Cerebellar cortex (tissue), 1 donor: ENCODE results near the gene ARID3A.

Experiments used
- DNase-seq: peaks from one replicate; pipeline ENCODE4 v3.0.0-alpha.2; 2015; ENCODE audit warnings: low spot score

ARID3A gene

DNA sequence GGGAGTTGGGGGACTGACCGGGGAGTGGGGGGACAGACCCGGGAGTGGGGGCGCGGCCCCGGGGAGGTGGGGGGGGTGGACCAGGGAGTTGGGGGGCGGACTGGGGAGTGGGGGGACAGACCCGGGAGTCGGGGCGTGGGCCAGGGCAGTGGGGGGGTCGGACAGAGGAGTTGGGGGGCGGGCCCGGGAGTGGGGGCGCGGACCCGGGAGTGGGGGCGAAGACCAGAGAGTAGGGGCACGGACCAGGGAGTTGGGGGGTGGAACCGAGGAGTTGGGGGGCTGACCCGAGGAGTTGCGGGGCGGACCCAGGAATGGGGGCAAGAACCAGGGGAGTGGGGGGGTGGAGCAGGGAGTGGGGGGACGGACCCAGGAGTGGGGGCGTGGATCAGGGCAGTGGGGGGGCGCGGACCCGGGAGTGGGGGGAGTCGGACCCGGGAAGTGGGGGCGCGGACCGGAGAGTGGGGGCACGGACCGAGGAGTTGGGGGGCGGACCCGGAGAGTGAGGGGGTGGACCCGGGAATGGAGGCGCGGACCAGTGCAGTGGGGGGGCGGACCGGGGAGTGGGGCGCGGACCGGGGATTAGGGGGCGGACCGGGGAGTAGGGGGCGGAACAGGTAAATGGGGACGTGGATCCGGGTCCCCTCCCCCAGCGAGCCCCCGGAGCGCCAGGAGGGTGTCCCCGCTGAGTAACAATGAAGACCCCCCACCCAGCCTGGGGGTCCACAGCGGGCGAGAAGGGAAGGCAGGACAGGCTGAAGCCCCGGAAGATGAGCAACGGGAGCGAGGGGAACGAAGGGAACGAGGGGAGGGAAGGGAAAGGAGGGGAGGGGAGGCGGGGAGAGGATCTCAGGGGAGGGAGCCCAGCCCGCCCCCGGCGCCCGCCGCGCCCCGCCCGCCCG, 13.4 kb upstream of the ARID3A start:
- no peak for DNase-seq

GRCh38 chr19:913080-913748, 12.6 kb upstream of the ARID3A start, which contains the start of gene R3HDM4:
TSS of gene R3HDM4 (minus strand) at chr19:913219. CDS start at chr19:913157, 62 bp downstream.
- peak; percentile 50 for DNase-seq

- no peak for DNase-seq
Measured at GRCh38 chr19:916645-917322, 9.1 kb upstream of the ARID3A start.

GRCh38 chr19:917323-918151, 8.3 kb upstream of the ARID3A start, which contains the start of gene KISS1R:
TSS of gene KISS1R (plus strand) at chr19:917333. CDS start at chr19:917503, 170 bp downstream.
- peak; percentile 61 for DNase-seq

- no peak for DNase-seq
Measured at GRCh38 chr19:918152-918437, 7.7 kb upstream of the ARID3A start.

DNA sequence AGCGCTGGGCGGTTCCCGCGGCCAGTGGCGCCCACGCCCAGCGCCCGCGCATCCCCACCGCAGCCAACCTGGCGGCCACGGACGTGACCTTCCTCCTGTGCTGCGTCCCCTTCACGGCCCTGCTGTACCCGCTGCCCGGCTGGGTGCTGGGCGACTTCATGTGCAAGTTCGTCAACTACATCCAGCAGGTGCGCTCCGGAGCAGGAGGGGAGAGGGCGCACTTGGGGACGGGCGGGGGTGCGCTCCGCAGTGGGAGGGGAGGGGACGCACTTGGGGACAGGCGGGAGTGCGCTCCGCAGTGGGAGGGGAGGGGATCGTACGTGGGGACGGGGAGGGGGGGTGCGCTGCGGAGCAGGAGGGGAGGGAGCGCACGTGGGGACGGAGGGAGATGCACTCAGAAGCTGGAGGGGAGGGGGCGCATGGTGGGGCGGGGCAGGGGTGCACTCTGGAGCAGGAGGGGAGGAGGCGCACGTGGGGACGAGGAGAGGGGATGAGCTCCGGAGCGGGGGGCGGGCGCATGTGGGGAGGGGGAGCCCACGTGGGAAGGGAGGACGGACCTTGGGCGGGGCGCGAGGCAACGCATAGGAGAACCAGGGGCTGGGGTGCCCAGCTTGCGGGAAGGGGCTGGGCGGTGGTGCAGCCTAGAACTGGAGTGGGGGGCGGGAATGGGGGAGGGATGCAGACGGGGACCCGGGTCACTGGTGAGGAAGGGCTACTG, 7.2 kb upstream of the ARID3A start:
- no peak for DNase-seq

DNA sequence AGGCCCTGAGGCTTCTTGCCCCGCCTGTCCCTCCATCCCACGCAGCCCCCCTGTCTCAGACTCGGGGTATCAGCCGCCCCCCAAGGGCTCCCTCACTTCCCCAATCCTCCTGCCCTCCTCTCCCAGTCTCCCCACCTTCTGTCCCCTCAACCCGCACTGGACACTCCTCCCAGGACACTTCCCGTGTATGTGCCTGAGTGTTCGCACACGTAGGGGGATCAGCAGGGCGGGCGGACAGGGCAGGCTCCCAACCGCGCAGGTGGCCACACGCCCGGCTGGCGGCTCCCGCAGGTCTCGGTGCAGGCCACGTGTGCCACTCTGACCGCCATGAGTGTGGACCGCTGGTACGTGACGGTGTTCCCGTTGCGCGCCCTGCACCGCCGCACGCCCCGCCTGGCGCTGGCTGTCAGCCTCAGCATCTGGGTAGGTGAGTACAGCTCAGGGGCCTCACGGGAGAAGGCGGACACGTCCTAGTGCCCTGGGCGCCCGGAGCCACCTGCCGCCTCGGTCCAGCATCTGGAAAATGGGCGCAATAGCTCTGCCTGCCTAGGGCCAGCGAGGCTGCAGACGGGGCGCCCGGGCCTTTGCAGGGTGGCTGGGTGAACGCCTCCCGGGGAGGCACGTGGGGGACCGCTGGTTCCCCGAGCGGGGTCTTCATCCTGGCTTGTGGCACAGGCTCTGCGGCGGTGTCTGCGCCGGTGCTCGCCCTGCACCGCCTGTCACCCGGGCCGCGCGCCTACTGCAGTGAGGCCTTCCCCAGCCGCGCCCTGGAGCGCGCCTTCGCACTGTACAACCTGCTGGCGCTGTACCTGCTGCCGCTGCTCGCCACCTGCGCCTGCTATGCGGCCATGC, 6.4 kb upstream of the ARID3A start:
- DNase-seq: no peak

DNA sequence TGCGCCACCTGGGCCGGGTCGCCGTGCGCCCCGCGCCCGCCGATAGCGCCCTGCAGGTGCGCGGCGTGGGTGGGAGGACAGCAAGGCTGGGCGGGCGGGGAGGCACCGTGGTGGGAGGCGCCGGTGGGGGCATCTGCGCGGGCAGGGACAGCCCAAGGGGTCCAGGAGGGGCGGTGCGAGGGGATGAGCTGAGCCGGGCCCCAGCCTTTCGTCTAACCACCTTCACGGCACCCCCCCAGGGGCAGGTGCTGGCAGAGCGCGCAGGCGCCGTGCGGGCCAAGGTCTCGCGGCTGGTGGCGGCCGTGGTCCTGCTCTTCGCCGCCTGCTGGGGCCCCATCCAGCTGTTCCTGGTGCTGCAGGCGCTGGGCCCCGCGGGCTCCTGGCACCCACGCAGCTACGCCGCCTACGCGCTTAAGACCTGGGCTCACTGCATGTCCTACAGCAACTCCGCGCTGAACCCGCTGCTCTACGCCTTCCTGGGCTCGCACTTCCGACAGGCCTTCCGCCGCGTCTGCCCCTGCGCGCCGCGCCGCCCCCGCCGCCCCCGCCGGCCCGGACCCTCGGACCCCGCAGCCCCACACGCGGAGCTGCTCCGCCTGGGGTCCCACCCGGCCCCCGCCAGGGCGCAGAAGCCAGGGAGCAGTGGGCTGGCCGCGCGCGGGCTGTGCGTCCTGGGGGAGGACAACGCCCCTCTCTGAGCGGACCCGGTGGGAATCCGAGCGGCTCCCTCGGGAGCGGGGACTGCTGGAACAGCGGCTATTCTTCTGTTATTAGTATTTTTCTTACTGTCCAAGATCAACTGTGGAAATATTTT, 5.6 kb upstream of the ARID3A start:
- no peak for DNase-seq

DNA sequence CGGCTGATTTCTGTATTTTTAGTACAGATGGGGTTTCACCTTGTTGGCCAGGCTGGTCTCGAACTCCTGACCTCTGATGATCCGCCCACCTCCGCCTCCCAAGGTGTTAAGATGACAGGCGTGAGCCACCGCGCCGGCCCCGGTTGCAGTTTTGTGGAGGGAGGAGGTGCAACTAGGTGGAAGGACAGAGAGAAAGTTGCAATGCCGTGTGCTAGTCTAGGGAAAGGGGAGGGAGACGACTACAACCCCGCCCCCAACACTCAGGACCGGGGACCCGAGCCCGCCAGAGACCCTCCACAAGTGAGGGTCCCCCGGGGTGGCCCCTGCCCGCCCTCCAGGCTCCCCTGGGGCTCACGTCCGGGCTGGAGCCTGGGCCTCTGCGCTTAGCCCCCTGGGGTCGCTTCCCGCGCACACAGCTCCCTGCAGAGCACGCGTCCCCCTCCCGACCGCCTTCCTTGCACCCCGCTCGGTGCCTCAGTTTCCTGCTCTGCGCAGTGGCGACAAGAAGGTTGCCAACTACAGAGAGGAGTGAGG, 1.2 kb upstream of the ARID3A start:
- DNase-seq: no peak

GRCh38 chr19:925087-925525, 729 bp upstream of the ARID3A start:
- DNase-seq: peak; percentile 47

- DNase-seq: no peak
Measured at GRCh38 chr19:926323-926588, 421 bp downstream of the ARID3A start.

DNA sequence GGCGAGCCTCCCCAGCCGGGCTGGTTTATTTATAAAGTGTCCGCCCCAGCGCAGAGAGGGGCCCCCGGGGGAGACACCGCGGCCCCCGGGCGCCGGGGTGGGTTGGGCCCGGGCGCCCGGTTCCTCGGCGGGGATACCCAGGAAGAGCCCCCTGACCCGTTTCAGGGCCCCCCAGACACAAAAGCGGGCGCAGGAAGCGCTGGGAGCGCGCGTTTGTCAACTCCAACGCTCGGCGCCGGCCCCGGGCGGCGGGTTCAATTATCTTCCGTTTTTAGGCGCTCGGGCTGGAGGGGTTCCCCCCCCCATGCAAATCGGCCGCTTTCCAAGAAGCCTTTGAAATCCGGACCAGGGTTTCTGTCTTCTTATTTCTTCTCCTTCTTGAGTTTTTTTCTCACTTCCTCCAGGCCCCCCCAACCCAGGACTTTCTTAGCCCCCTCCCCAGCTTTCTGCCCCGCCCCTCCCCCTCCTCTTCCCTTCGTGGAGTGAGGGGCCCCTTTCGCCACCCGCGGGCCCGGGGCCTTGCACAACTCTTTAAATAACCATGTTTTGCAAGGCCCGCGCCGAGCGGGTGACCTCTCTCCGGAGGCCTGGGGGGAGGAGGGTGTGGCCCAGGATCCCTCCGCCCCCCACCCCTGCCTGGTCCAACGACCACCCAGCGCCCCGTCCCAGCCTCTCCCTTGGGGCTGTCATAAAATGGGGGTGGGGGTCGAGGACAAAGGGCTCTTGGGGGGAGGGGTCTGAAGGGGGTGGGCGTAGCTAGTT, 935 bp downstream of the ARID3A start:
- DNase-seq: no peak

DNA sequence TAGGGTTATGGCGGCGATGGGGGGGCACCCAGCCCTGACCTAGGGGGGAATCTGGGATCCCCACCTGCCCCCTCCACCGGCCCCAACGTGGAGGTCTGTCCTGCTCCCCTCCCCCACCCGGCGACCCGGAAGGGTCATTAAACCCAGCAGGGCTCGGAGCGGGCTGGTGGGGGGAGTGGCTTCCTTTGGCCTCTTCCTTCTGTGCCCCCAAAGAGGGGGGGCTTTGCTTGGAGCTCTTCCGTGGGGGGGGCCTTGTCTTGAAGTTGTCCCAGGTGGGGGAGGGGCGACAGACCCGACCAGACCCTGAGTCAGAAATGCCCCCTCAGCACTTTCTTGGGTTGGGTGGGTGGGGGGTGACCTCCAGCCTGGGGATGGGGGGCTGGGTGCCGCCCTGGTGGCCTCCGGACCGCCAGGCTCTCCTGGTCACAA, 1.5 kb downstream of the ARID3A start:
- DNase-seq: no peak

DNA sequence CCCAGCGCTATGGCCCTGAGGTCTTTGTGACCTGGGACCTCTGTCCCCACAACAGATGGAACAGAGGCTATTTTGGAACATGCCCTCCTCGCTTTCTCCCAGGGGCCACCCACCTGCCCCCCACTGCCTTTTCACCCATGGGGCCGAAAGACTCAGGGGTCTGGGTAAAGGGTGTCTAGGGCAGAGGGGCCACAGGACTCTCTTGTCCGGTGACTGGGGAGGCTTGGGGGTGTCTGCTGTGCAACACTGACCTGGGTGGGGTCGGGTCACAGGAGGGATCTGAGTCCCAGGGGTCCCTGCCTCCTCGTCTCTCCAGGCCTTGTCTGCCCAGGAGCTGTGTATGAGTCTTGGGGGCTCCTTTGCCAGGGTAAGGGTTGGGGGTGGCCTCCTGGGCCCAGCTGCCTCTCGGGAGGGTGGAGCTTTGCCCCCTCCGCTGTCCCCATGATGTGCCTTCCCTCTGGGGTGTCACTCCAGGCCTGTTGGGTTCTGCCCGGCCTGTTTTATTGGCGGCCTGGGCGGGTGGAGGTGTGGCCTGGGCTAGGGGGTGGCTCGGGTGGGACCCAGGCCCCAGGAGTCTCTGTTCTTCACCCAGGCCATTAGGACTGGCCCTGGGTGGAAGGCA, 2.1 kb downstream of the ARID3A start:
- DNase-seq: no peak

DNA sequence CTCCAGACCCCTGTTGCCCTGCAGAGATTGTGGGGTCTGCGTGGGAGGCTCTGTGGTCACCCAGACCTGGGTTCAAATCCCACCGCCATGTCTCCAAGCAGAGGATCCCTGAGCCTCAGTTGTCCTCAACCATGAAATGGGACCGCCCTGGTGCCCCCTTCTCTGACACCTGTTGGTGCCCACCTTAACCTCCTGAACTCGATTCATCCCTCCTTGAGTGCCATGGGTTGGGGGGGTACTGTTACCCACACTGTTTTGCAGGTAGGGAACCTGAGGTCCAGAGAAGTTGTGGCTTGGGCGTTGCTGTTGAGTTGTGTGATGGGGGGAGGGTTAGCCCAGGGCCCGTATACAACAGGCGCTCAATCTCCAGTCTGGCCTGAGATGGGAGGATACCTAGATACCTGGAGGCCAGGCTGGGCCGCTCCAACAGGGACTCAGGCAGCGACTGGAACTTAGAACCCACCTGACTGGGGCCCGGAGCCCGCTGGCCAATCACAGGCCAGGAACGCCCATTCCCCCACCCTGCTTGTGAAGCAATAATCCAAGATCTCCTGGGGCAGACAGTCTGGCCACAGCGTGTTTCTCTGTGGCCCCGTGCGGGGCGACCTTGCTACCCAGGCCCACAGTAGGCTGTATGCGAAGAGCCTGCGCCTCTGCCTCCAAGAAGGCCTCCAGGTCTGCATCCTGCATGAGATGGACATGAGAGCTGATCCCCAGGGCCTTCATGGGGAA, 2.8 kb downstream of the ARID3A start:
- DNase-seq: peak; percentile 68

GRCh38 chr19:929203-929890, 3.5 kb downstream of the ARID3A start:
- DNase-seq: no peak

GRCh38 chr19:929891-930258, 4.0 kb downstream of the ARID3A start:
- no peak for DNase-seq
